ENCODE results near the gene PTPRE.

The PTPRE gene

DNA sequence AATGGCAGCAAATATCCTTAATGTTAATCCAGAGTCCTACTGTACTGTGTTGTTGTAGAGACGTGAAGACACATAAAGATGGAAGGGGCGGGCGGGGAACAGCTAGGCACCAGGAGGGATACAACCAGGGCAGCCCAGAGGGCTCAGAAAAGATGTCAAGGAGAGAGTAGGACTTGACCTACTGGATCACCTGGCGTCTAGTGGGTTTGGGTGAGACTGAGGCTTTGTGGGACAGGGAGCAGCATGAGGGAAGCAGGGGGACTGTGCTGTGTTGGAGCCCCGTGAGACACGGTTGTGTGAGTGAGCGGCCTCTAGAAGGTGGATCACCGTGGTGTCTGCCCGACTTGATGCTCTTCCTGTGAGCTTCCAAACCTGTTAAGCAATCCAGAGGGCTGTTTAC is 68.0 kb downstream of the PTPRE start:
- ATAC-seq = no peak
- TF ChIP-seq, protein P1, sequence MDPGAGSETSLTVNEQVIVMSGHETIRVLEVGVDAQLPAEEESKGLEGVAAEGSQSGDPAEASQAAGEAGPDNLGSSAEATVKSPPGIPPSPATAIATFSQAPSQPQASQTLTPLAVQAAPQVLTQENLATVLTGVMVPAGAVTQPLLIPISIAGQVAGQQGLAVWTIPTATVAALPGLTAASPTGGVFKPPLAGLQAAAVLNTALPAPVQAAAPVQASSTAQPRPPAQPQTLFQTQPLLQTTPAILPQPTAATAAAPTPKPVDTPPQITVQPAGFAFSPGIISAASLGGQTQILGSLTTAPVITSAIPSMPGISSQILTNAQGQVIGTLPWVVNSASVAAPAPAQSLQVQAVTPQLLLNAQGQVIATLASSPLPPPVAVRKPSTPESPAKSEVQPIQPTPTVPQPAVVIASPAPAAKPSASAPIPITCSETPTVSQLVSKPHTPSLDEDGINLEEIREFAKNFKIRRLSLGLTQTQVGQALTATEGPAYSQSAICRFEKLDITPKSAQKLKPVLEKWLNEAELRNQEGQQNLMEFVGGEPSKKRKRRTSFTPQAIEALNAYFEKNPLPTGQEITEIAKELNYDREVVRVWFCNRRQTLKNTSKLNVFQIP (CRISPR knock-in tag; IDR thresholded peaks at IDR 0.05; ENCODE audit: borderline replicate concordance, low read depth) = no peak

- ATAC-seq = peak; percentile 16
- TF ChIP-seq OSR1 (CRISPR knock-in tag; IDR thresholded peaks at IDR 0.05) (no peak), ZNF565 (CRISPR knock-in tag; conservative IDR thresholded peaks at IDR 0.05; ENCODE audit: low read depth) (no peak), PPARA (CRISPR knock-in tag; IDR thresholded peaks at IDR 0.05; ENCODE audit: borderline replicate concordance) (no peak), CSDC2 (CRISPR knock-in tag; IDR thresholded peaks at IDR 0.05) (no peak), TCF4 (CRISPR knock-in tag; IDR thresholded peaks at IDR 0.05; ENCODE audit: borderline replicate concordance) (no peak), ZNF70 (CRISPR knock-in tag; IDR thresholded peaks at IDR 0.05) (no peak), CSRNP3 (CRISPR knock-in tag; IDR thresholded peaks at IDR 0.05) (no peak), TSHZ2 (CRISPR knock-in tag; IDR thresholded peaks at IDR 0.05) (no peak), ZNF8 (CRISPR knock-in tag; IDR thresholded peaks at IDR 0.05) (no peak), ZC3H10 (CRISPR knock-in tag; IDR thresholded peaks at IDR 0.05) (no peak), TOX (CRISPR knock-in tag; IDR thresholded peaks at IDR 0.05; ENCODE audit: borderline replicate concordance) (no peak), ESRRG (CRISPR knock-in tag; IDR thresholded peaks at IDR 0.05) (no peak), CREB5 (CRISPR knock-in tag; IDR thresholded peaks at IDR 0.05; ENCODE audit: low read depth) (no peak), ARNTL (CRISPR knock-in tag; IDR thresholded peaks at IDR 0.05; ENCODE audit: borderline replicate concordance, low read depth) (no peak), RARB (CRISPR knock-in tag; IDR thresholded peaks at IDR 0.05) (no peak), GLIS3 (CRISPR knock-in tag; IDR thresholded peaks at IDR 0.05) (no peak), SNAI2 (CRISPR knock-in tag; IDR thresholded peaks at IDR 0.05) (no peak), BACH2 (CRISPR knock-in tag; IDR thresholded peaks at IDR 0.05; ENCODE audit: borderline replicate concordance) (no peak), ISL1 (CRISPR knock-in tag; IDR thresholded peaks at IDR 0.05) (no peak)
- TF ChIP-seq, protein P2, sequence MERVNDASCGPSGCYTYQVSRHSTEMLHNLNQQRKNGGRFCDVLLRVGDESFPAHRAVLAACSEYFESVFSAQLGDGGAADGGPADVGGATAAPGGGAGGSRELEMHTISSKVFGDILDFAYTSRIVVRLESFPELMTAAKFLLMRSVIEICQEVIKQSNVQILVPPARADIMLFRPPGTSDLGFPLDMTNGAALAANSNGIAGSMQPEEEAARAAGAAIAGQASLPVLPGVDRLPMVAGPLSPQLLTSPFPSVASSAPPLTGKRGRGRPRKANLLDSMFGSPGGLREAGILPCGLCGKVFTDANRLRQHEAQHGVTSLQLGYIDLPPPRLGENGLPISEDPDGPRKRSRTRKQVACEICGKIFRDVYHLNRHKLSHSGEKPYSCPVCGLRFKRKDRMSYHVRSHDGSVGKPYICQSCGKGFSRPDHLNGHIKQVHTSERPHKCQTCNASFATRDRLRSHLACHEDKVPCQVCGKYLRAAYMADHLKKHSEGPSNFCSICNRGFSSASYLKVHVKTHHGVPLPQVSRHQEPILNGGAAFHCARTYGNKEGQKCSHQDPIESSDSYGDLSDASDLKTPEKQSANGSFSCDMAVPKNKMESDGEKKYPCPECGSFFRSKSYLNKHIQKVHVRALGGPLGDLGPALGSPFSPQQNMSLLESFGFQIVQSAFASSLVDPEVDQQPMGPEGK (CRISPR knock-in tag; IDR thresholded peaks at IDR 0.05; ENCODE audit: borderline replicate concordance) = no peak
Observed at GRCh38 chr10:127976286-127976685, 69.4 kb downstream of the PTPRE start.

DNA sequence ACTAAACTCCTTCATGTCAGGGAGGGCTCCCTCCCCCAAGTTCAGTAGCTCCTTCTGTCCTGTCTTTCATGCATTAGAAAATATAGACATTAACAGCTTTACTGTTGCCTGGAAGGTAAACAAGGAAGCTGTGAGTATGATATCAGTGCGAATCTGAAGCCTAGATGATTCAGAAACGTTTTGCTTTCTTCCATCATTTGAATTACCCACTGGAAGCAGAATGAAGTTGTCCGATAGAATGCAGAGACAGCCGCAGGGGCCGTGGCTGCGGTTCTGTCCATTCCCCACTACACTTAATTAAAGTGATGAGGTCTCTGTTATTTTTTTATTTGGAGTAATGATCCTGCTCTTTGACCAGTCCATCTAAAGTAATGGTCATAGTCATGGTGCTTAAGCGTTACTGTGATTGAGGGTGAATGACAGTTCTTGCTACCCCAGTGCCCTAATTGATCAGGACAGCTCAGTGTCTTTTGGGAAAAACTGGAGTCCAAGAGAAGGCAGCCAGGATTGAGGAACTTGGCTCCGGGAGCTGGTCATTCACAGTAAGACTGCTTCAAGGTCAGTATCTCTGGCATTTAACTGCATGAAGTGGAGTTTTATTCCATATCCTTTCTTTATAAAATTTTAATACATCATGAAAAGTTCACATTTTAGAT is 69.9 kb downstream of the PTPRE start:
- peak; percentile 52 for ATAC-seq
- TF ChIP-seq TSHZ2 (CRISPR knock-in tag; IDR thresholded peaks at IDR 0.05) = 0 out of 2 replicates have a peak, but pooled peaks have one; percentile 49
- TF ChIP-seq ISL1 (CRISPR knock-in tag; IDR thresholded peaks at IDR 0.05) = peak; percentile 48
- TF ChIP-seq, protein P2 (CRISPR knock-in tag; IDR thresholded peaks at IDR 0.05; ENCODE audit: borderline replicate concordance) = 0 out of 2 replicates have a peak, but pooled peaks have one; percentile 15
- peak; percentile 42; the same call in 1 of the 2 replicates for TF ChIP-seq ZFP3 (CRISPR knock-in tag; IDR thresholded peaks at IDR 0.05)
- no peak for TF ChIP-seq CSRNP3 (CRISPR knock-in tag; IDR thresholded peaks at IDR 0.05)
- TF ChIP-seq ZFP30 (CRISPR knock-in tag; IDR thresholded peaks at IDR 0.05) = no peak

Measured in SK-N-SH treated with all-trans-retinoic acid at 6 μM for 48 hours (cell line).